IMR-90 (cell line): ENCODE data around the gene FTO. TPM values are rescaled to one million over a fixed set of nuclear protein-coding genes. Genes with fewer than 3 reads are reported as not detected.

Experiments
- ATAC-seq: fragments of 200-7000 bp; cut with Tn5 transposase; 2 replicates; pipeline ENCODE4 v1.9.1; 2020; ENCODE audit warnings: low read depth, mild to moderate bottlenecking, moderate library complexity
- BruUV-seq: library from RNA; stranded (reverse); fragments of 400-500 nt; replicated peaks from 2 replicates; lab custom pipeline; 2021; lab: Mats Ljungman, UMichigan
- CTCF ChIA-PET: fragments of 300-600 bp; formaldehyde crosslinking; extraction: SDS; loops from one replicate; lab custom pipeline; 2021; ENCODE audit warnings: antibody characterized with exemption; lab: Yijun Ruan, JAX
- POLR2A ChIA-PET: fragments of 300-600 bp; sonication (Branson Sonifier 250); formaldehyde crosslinking; loops from one replicate; lab custom pipeline; 2022; ENCODE audit warnings: antibody characterized with exemption; ENCODE audit not compliant: unreplicated experiment; lab: Charles Lee
- DNase-seq: peaks from one replicate; pipeline ENCODE4 v3.0.0; 2013
- H2AFZ ChIP-seq: replicated peaks from 2 replicates; pipeline ENCODE3; 2013; ENCODE audit warnings: low read length, mild to moderate bottlenecking; ENCODE audit not compliant: poor library complexity
- H2AK5ac ChIP-seq: 2 replicates; pipeline ENCODE4 v1.6.1; 2013; ENCODE audit warnings: low read depth, low read length, inconsistent platforms
- H2AK9ac ChIP-seq: replicated peaks from 2 replicates; pipeline ENCODE3; 2013; ENCODE audit warnings: mild to moderate bottlenecking, low read depth, low read length, moderate library complexity; ENCODE audit not compliant: poor library complexity
- H2BK120ac ChIP-seq: 2 replicates; pipeline ENCODE4 v1.6.1; 2013; ENCODE audit warnings: low read depth, low read length, inconsistent platforms
- H2BK15ac ChIP-seq: 3 replicates; pipeline ENCODE4 v1.6.1; 2013; ENCODE audit warnings: low read depth, low read length, inconsistent platforms
- H2BK20ac ChIP-seq: 2 replicates; pipeline ENCODE4 v1.6.1; 2013; ENCODE audit warnings: low read depth, mild to moderate bottlenecking, inconsistent platforms, low read length, moderate library complexity
- H2BK5ac ChIP-seq: 2 replicates; pipeline ENCODE4 v1.6.1; 2013; ENCODE audit warnings: mild to moderate bottlenecking, low read depth, low read length, inconsistent platforms; ENCODE audit not compliant: poor library complexity, severe bottlenecking
- H3K14ac ChIP-seq: replicated peaks from 2 replicates; pipeline ENCODE4 v1.6.1; 2013; ENCODE audit warnings: low read depth, low read length, inconsistent platforms
- H3K18ac ChIP-seq: 2 replicates; pipeline ENCODE4 v1.6.1; 2013; ENCODE audit warnings: low read depth, low read length, control low read depth
- H3K23ac ChIP-seq: 2 replicates; pipeline ENCODE4 v1.6.1; 2013; ENCODE audit warnings: low read depth, low read length, inconsistent platforms
- H3K27ac ChIP-seq: 2 replicates; pipeline ENCODE4 v1.5.1; 2013; ENCODE audit warnings: mild to moderate bottlenecking, control low read depth, low read length; ENCODE audit not compliant: insufficient read depth
- H3K27me3 ChIP-seq: 2 replicates; pipeline ENCODE4 v1.6.1; 2013; ENCODE audit warnings: low read length; ENCODE audit not compliant: control insufficient read depth, insufficient read depth
- H3K36me3 ChIP-seq: 2 replicates; pipeline ENCODE4 v1.6.1; 2013; ENCODE audit warnings: low read length, mixed read lengths; ENCODE audit not compliant: control insufficient read depth, insufficient read depth
- H3K4ac ChIP-seq: 2 replicates; pipeline ENCODE4 v1.6.1; 2013; ENCODE audit warnings: low read depth, low read length, inconsistent platforms
- H3K4me1 ChIP-seq: 2 replicates; pipeline ENCODE4 v1.6.1; 2013; ENCODE audit warnings: low read length, mixed read lengths; ENCODE audit not compliant: control insufficient read depth, insufficient read depth
- H3K4me2 ChIP-seq: 2 replicates; pipeline ENCODE4 v1.6.1; 2013; ENCODE audit warnings: low read depth, mild to moderate bottlenecking, control low read depth, low read length, moderate library complexity
- H3K4me3 ChIP-seq: 2 replicates; pipeline ENCODE4 v1.5.1; 2013; ENCODE audit warnings: low read depth, mild to moderate bottlenecking, control low read depth, low read length, moderate library complexity; ENCODE audit not compliant: insufficient read depth
- H3K56ac ChIP-seq: 2 replicates; pipeline ENCODE4 v1.6.1; 2013; ENCODE audit warnings: low read length, inconsistent platforms; ENCODE audit not compliant: insufficient read depth; ENCODE audit errors: extremely low read depth
- H3K79me1 ChIP-seq, 2 experiments: 2 replicates each; pipeline ENCODE4 v1.6.1; 2013; ENCODE audit warnings: low read length in 2 of 2, inconsistent platforms in 1 of 2, low read depth in 1 of 2
- H3K9ac ChIP-seq: 2 replicates; pipeline ENCODE4 v1.6.1; 2013; ENCODE audit warnings: low read depth, low read length, control low read depth
- H3K9me1 ChIP-seq: 2 replicates; pipeline ENCODE4 v1.6.1; 2013; ENCODE audit warnings: low read length, inconsistent platforms; ENCODE audit not compliant: insufficient read depth
- H3K9me3 ChIP-seq: 2 replicates; pipeline ENCODE4 v1.6.1; 2013; ENCODE audit warnings: low read length; ENCODE audit not compliant: control insufficient read depth, insufficient read depth
- H4K20me1 ChIP-seq: 2 replicates; pipeline ENCODE4 v1.6.1; 2013; ENCODE audit warnings: low read length, inconsistent platforms; ENCODE audit not compliant: insufficient read depth
- H4K5ac ChIP-seq: 2 replicates; pipeline ENCODE4 v1.6.1; 2013; ENCODE audit warnings: mild to moderate bottlenecking, low read depth, low read length, control low read depth
- H4K8ac ChIP-seq, 2 experiments: 2 replicates each; pipeline ENCODE4 v1.6.1; 2013; ENCODE audit warnings: low read depth in 2 of 2, low read length in 2 of 2, control low read depth in 1 of 2, inconsistent platforms in 1 of 2
- H4K91ac ChIP-seq: 2 replicates; pipeline ENCODE4 v1.6.1; 2013; ENCODE audit warnings: low read depth, low read length, inconsistent platforms; ENCODE audit not compliant: insufficient read depth
- CEBPB ChIP-seq: IDR thresholded peaks from 2 replicates; pipeline ENCODE4 v1.6.1; 2012; ENCODE audit warnings: low read depth, low read length, improper control_type of control experiment
- CHD1 ChIP-seq: IDR thresholded peaks from 2 replicates; pipeline ENCODE4 v1.6.1; 2012; ENCODE audit warnings: low read depth, low read length, improper control_type of control experiment
- USF2 ChIP-seq: fragments of 150-350 bp; IDR thresholded peaks from 2 replicates; pipeline ENCODE4 v1.6.1; 2017; ENCODE audit warnings: mild to moderate bottlenecking, antibody characterized with exemption, low read length, low read depth
- WGBS, 2 experiments: methylation state at CpG; one replicate each; pipeline versions ENCODE4 v1.1.5 to v1.1.7; 2013; ENCODE audit warnings: missing lambda C conversion rate in 2 of 2; ENCODE audit not compliant: insufficient read length in 1 of 2; ENCODE audit errors: extremely low coverage in 2 of 2; 5-methylcytosine and 5-hydroxymethylcytosine counted together
- dilution Hi-C: fragments of 300-500 bp; cut with HindIII; formaldehyde crosslinking; loops from one replicate; pipeline ENCODE4 v1.14.3; 2018; ENCODE audit warnings: low sequenced_read_pairs; ENCODE audit not compliant: unreplicated experiment
- in situ Hi-C: fragments of 300-500 bp; cut with MboI; formaldehyde crosslinking; loops from 3 replicates; pipeline ENCODE4 v1.14.3; 2019; ENCODE audit warnings: low sequenced_read_pairs, inconsistent platforms, mixed read lengths
- intact Hi-C: fragments of 100-400 bp; cut with micrococcal nuclease; formaldehyde crosslinking; loops from 2 replicates; pipeline ENCODE4 v1.10.0; 2022
- polyA plus RNA-seq, 3 experiments: library from polyadenylated mRNA; depleted of rRNA; stranded (reverse); fragments of >200 nt; gene quantifications; 2 replicates each; pipeline ENCODE4 v1.2.3, GENCODE V29; 2012; ENCODE audit warnings: low replicate concordance in 1 of 3
- total RNA-seq: library from RNA; depleted of rRNA; stranded (reverse); fragments of >200 nt; gene quantifications from 2 replicates; pipeline ENCODE4 v1.2.3, GENCODE V29; 2012

The FTO gene
- total and polyA plus RNA-seq, 2 of the 4 experiments (the other 2 are of a cell fraction) = 70.3 to 132 TPM

GRCh38 chr16:54009464-54010176 is 305.7 kb downstream of the FTO start:
- DNase-seq = no peak
- CTCF ChIA-PET = no interaction called here
- no peaks in the 10 kb centered on the region for H3K79me1 ChIP-seq

More at GRCh38 chr16:54009464-54010176, 305.7 kb downstream of the FTO start:
- Histone ChIP-seq H3K9me1 (no peaks in the 10 kb centered on the region), H2AFZ (no peak overlapping the region), H3K9ac (no peak overlapping the region), H4K20me1 (no peaks in the 10 kb centered on the region), H4K91ac (no peak overlapping the region), H3K14ac (no peak overlapping the region), H3K36me3 (no peaks in the 10 kb centered on the region), H3K27ac (no peak overlapping the region), H3K9me3 (peaks cover 2% of the 10 kb centered on the region; the same call in 1 of the 2 replicates), H3K18ac (no peak overlapping the region), H4K8ac (no peak overlapping the region), H3K4me3 (no peak overlapping the region), H4K5ac (no peak overlapping the region), H2BK120ac (no peak overlapping the region), H3K23ac (no peak overlapping the region), H2BK5ac (no peak overlapping the region), H3K4me2 (no peak overlapping the region), H2BK15ac (no peak overlapping the region), H3K56ac (no peak overlapping the region), H2AK5ac (no peak overlapping the region), H3K27me3 (no peaks in the 10 kb centered on the region), H2BK20ac (no peak overlapping the region), H2AK9ac (no peak overlapping the region), H3K4ac (no peak overlapping the region), H3K4me1 (no peaks in the 10 kb centered on the region)
- 95% methylated on average over 3 of the region's 9 CpGs; no CpG with 5 or more reads in 1 of the 2 experiments for WGBS, 2 experiments
- no TSS peak for BruUV-seq
- in situ Hi-C loops (no loop called here), dilution Hi-C loops (no loop called here), intact Hi-C loops (no loop called here)
- POLR2A ChIA-PET = no interaction called here
- TF ChIP-seq CEBPB (no peak), USF2 (no peak), CHD1 (no peak)
- ATAC-seq = no peak
